WERI-Rb-1 (cell line): Measurements from ENCODE around the gene MEF2C.

Experiments
- DNase-seq: peaks from one replicate; pipeline ENCODE4 v3.0.0-alpha.2; 2020
- H3K27ac ChIP-seq: fragments of 250-450 bp; sonication (Bioruptor Pico); 2 replicates; pipeline ENCODE4 v1.5.1; 2020; ENCODE audit warnings: mild to moderate bottlenecking, moderate library complexity
- H3K27me3 ChIP-seq: fragments of 250-450 bp; sonication (Bioruptor Pico); 2 replicates; pipeline ENCODE4 v1.5.1; 2021; ENCODE audit warnings: mild to moderate bottlenecking, low read depth, moderate library complexity; ENCODE audit not compliant: insufficient read depth, severe bottlenecking
- H3K36me3 ChIP-seq: fragments of 250-450 bp; sonication (Bioruptor Pico); 2 replicates; pipeline ENCODE4 v1.5.1; 2020; ENCODE audit warnings: mild to moderate bottlenecking, moderate library complexity
- H3K4me3 ChIP-seq: 2 replicates; pipeline ENCODE4 v1.5.1; 2011; ENCODE audit warnings: low read depth, mild to moderate bottlenecking, control low read depth, low read length
- H3K9me3 ChIP-seq: fragments of 250-450 bp; sonication (Bioruptor Pico); 2 replicates; pipeline ENCODE4 v1.5.1; 2021; ENCODE audit warnings: mild to moderate bottlenecking, moderate library complexity; ENCODE audit not compliant: severe bottlenecking
- TF ChIP-seq, protein P1 (sequence below): IDR thresholded peaks from 2 replicates; pipeline ENCODE4 v1.5.1; 2011; ENCODE audit warnings: low read depth, mild to moderate bottlenecking, control low read depth, inconsistent platforms, low read length

MEF2C gene

DNA sequence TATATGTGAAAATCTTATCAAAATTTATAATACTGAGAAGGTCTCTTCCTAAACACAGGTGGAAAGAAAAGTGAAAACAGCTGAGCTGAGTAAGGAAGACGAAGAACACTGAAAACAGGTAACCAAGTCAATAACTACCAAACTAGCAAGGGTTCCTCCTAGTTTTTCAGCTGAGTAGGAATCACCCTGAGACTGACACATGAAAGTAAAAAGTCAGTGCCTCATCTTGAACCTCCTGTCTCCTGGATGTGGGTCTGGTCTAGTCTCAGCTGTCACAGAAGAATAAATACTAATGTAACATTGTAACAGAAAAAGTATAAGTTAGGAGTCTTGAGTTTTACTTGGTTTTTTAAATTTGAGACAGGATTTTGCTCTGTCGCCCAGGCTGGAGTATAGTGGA is 121.0 kb downstream of the MEF2C start:
- TF ChIP-seq, protein P1, sequence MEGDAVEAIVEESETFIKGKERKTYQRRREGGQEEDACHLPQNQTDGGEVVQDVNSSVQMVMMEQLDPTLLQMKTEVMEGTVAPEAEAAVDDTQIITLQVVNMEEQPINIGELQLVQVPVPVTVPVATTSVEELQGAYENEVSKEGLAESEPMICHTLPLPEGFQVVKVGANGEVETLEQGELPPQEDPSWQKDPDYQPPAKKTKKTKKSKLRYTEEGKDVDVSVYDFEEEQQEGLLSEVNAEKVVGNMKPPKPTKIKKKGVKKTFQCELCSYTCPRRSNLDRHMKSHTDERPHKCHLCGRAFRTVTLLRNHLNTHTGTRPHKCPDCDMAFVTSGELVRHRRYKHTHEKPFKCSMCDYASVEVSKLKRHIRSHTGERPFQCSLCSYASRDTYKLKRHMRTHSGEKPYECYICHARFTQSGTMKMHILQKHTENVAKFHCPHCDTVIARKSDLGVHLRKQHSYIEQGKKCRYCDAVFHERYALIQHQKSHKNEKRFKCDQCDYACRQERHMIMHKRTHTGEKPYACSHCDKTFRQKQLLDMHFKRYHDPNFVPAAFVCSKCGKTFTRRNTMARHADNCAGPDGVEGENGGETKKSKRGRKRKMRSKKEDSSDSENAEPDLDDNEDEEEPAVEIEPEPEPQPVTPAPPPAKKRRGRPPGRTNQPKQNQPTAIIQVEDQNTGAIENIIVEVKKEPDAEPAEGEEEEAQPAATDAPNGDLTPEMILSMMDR, result no peak
- DNase-seq, result no peak
- Histone ChIP-seq H3K4me3 (no peak overlapping the region), H3K9me3 (no peaks in the 10 kb centered on the region), H3K36me3 (no peaks in the 10 kb centered on the region), H3K27me3 (no peaks in the 10 kb centered on the region), H3K27ac (no peak overlapping the region)

DNA sequence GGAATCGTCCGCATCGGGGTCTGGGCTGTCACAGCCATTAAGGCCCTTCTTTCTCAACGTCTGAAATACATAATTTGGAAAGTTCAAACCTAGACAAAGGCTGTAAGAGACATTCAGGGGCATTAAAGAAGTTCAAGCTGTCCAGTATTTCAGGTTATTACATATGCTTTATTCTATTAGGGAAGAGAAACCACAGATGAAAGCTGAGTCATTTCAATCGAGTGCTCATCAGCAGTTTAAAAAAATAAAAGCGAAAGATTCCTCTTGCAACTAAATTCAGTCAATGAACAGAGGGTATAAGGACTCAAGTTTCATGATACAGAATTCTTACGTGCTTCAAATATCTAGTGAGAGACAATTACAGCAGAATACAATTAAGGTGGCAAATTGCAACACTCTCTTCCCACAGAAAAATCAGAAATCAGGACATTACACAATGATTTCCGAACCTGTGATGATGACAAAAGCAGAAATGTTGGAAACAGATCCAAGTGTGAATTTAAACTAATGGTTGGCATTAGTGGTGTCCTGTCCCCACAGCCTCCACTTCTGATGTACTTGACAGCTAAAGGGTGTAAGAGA is 121.6 kb downstream of the MEF2C start:
- no peak overlapping the region for H3K4me3 ChIP-seq
- H3K27ac ChIP-seq, result no peak overlapping the region
- H3K36me3 ChIP-seq, result no peaks in the 10 kb centered on the region
- no peaks in the 10 kb centered on the region for H3K27me3 ChIP-seq
- no peak for DNase-seq
- TF ChIP-seq, protein P1, result no peak
- no peaks in the 10 kb centered on the region for H3K9me3 ChIP-seq

- DNase-seq, result no peak
- no peak overlapping the region for H3K27ac ChIP-seq
- TF ChIP-seq, protein P1, result no peak
- no peaks in the 10 kb centered on the region for H3K27me3 ChIP-seq
- no peak overlapping the region for H3K4me3 ChIP-seq
- H3K9me3 ChIP-seq, result no peaks in the 10 kb centered on the region
- H3K36me3 ChIP-seq, result no peaks in the 10 kb centered on the region
Measured at GRCh38 chr5:88760527-88760926, 122.5 kb downstream of the MEF2C start.

GRCh38 chr5:88758591-88758990 is 124.4 kb downstream of the MEF2C start:
- TF ChIP-seq, protein P1, result no peak
- DNase-seq, result no peak
- H3K36me3 ChIP-seq, result no peaks in the 10 kb centered on the region
- no peaks in the 10 kb centered on the region for H3K27me3 ChIP-seq
- H3K4me3 ChIP-seq, result no peak overlapping the region
- H3K27ac ChIP-seq, result no peak overlapping the region
- no peaks in the 10 kb centered on the region for H3K9me3 ChIP-seq

GRCh38 chr5:88758184-88758583 is 124.8 kb downstream of the MEF2C start:
- Histone ChIP-seq H3K27ac (no peak overlapping the region), H3K36me3 (no peaks in the 10 kb centered on the region), H3K9me3 (no peaks in the 10 kb centered on the region), H3K4me3 (no peak overlapping the region), H3K27me3 (no peaks in the 10 kb centered on the region)
- no peak for DNase-seq
- TF ChIP-seq, protein P1, result no peak

GRCh38 chr5:88756953-88757352 is 126.0 kb downstream of the MEF2C start:
- TF ChIP-seq, protein P1, result no peak

More at GRCh38 chr5:88756953-88757352, 126.0 kb downstream of the MEF2C start:
- no peaks in the 10 kb centered on the region for H3K27me3 ChIP-seq
- no peak overlapping the region for H3K27ac ChIP-seq
- no peak for DNase-seq
- no peaks in the 10 kb centered on the region for H3K36me3 ChIP-seq
- H3K9me3 ChIP-seq, result no peaks in the 10 kb centered on the region
- no peak overlapping the region for H3K4me3 ChIP-seq
